Measurements from ENCODE around the gene HMHB1. TPM values are rescaled to one million over a fixed set of nuclear protein-coding genes. Genes with fewer than 3 reads are reported as not detected.

Gene HMHB1
- total RNA-seq, 1 experiment from 2014 or later = not detected

- Histone ChIP-seq H3K27me3 (ENCODE audit: insufficient read depth, low read length) (no peaks in the 10 kb centered on the region), H2AK5ac (ENCODE audit: insufficient read length, low read length) (no peak overlapping the region), H3K79me2 (ENCODE audit: insufficient read depth, low read length) (no peaks in the 10 kb centered on the region), H2BK20ac (ENCODE audit: low read depth, low read length, poor library complexity, severe bottlenecking) (no peak overlapping the region), H3K4me2 (ENCODE audit: insufficient read depth, insufficient read length, low read length) (no peak overlapping the region), H3T11ph (ENCODE audit: low read length) (no peak overlapping the region), H3K23me2 (ENCODE audit: insufficient read length, low read depth, low read length, poor library complexity, severe bottlenecking) (no peaks in the 10 kb centered on the region), H2AFZ (ENCODE audit: low read length) (no peak overlapping the region), H3K56ac (ENCODE audit: insufficient read length, low read depth, low read length) (no peak overlapping the region), H2BK5ac (ENCODE audit: insufficient read length, low read length) (no peak overlapping the region), H3K4ac (ENCODE audit: low read depth, low read length) (no peak overlapping the region), H3K4me1 (ENCODE audit: insufficient read depth, low read length) (no peaks in the 10 kb centered on the region), H3K9me3 (ENCODE audit: control insufficient read depth, low read depth, low read length) (no peaks in the 10 kb centered on the region), H4K20me1 (ENCODE audit: control insufficient read depth, insufficient read depth, insufficient read length) (no peaks in the 10 kb centered on the region), H3K27ac (ENCODE audit: insufficient read length, low read depth, low read length) (no peak overlapping the region), H3K14ac (ENCODE audit: insufficient read depth, low read length) (no peak overlapping the region), H3K79me1 (ENCODE audit: insufficient read depth, low read depth, low read length, poor library complexity, severe bottlenecking) (no peaks in the 10 kb centered on the region), H2BK120ac (ENCODE audit: low read depth, low read length, poor library complexity, severe bottlenecking) (no peak overlapping the region), H4K91ac (ENCODE audit: insufficient read length, low read depth, low read length) (no peak overlapping the region), H2BK15ac (ENCODE audit: low read depth, low read length) (no peak overlapping the region), H4K5ac (ENCODE audit: insufficient read length, low read depth, low read length) (no peak overlapping the region), H3K9ac (ENCODE audit: extremely low read depth, insufficient read length, low read length) (no peak overlapping the region), H3K18ac (ENCODE audit: insufficient read length, low read depth, low read length) (no peak overlapping the region), H2BK12ac (ENCODE audit: insufficient read length, low read depth, low read length) (no peak overlapping the region), H3K23ac (ENCODE audit: insufficient read length, low read depth, low read length) (no peak overlapping the region), H4K8ac (replicated peaks; ENCODE audit: insufficient read length, low read depth, low read length) (no peak overlapping the region)
- H3K27ac Mint-ChIP-seq = no peak overlapping the region
- DNase-seq = no peak
- WGBS (ENCODE audit: extremely low coverage, insufficient read length, low lambda C conversion rate) = no CpG with 5 or more reads among the region's 2 CpGs
- no peaks in the 10 kb centered on the region for H3K27me3 Mint-ChIP-seq (ENCODE audit: low read depth)
- no peaks in the 10 kb centered on the region for H3K9me3 Mint-ChIP-seq
- no peaks in the 10 kb centered on the region for H3K36me3 Mint-ChIP-seq (ENCODE audit: insufficient read depth in 1 of 3, low read depth in 3 of 3)
- no peak overlapping the region for H3K4me3 Mint-ChIP-seq
- no peak for TF ChIP-seq CTCF (conservative IDR thresholded peaks at IDR 0.05)
- peaks cover 0 to 2% of the 10 kb centered on the region in 2 experiments; a peak in 1 of 4 replicates for H3K4me1 Mint-ChIP-seq
These were observed 24.3 kb downstream of the HMHB1 start for GRCh38 chr5:143836161-143836725.

All from H9 (cell line).